ENCODE measurements around the gene NUDT17.

GRCh38 chr1:145887631-145888030, 42.2 kb downstream of the NUDT17 start:
- TF ChIP-seq EZH2phosphoT487 (IDR thresholded peaks at IDR 0.05; ENCODE audit: insufficient read depth, low read depth), result no peak
- TF ChIP-seq EZH2 (IDR thresholded peaks at IDR 0.05; ENCODE audit: insufficient read depth, poor library complexity, severe bottlenecking), result no peak
